ENCODE measurements around the gene FER.
"Not testable (repeated sequence)": the region's sequence is repeated elsewhere in the genome, so short reads cannot be mapped to it uniquely, and the experiment has no call there.

FER gene

GRCh38 chr5:108748401-108749127, 867 bp downstream of the FER start:
- DNase-seq = peak; percentile 79

- DNase-seq = no peak
Observed at GRCh38 chr5:108749128-108749861, 1.6 kb downstream of the FER start.

- DNase-seq = no peak
Observed at GRCh38 chr5:108753331-108753730, 5.6 kb downstream of the FER start.

- DNase-seq = no peak
Observed at GRCh38 chr5:108753877-108754276, 6.2 kb downstream of the FER start.

GRCh38 chr5:108760512-108760911, 12.8 kb downstream of the FER start:
- no peak for DNase-seq

- no peak for DNase-seq
Observed at GRCh38 chr5:108762660-108763059, 15.0 kb downstream of the FER start.

- no peak for DNase-seq
Observed at GRCh38 chr5:108763222-108763916, 15.7 kb downstream of the FER start.

- DNase-seq = no peak
Observed at GRCh38 chr5:108765647-108766046, 17.9 kb downstream of the FER start.

GRCh38 chr5:108766916-108767315, 19.2 kb downstream of the FER start:
- DNase-seq = not testable (repeated sequence)

GRCh38 chr5:108769352-108769751, 21.7 kb downstream of the FER start:
- DNase-seq = no peak

GRCh38 chr5:108772626-108773025, 24.9 kb downstream of the FER start:
- DNase-seq = no peak

- DNase-seq = no peak
Observed at GRCh38 chr5:108773330-108773729, 25.6 kb downstream of the FER start.

- DNase-seq = not testable (repeated sequence)
Observed at GRCh38 chr5:108774079-108774478, 26.4 kb downstream of the FER start.

- not testable (repeated sequence) for DNase-seq
Observed at GRCh38 chr5:108777582-108777981, 29.9 kb downstream of the FER start.

- DNase-seq = not testable (repeated sequence)
Observed at GRCh38 chr5:108784577-108784976, 36.9 kb downstream of the FER start.

GRCh38 chr5:108786806-108787483, 39.2 kb downstream of the FER start:
- DNase-seq = no peak

GRCh38 chr5:108788142-108788541, 40.4 kb downstream of the FER start:
- DNase-seq = no peak

- no peak for DNase-seq
Observed at GRCh38 chr5:108793207-108793606, 45.5 kb downstream of the FER start.

- not testable (repeated sequence) for DNase-seq
Observed at GRCh38 chr5:108794349-108794748, 46.7 kb downstream of the FER start.

- DNase-seq = no peak
Observed at GRCh38 chr5:108797396-108797795, 49.7 kb downstream of the FER start.

- DNase-seq = no peak
Observed at GRCh38 chr5:108797986-108798385, 50.3 kb downstream of the FER start.

GRCh38 chr5:108798513-108799265, 51.0 kb downstream of the FER start:
- no peak for DNase-seq

Data from NCI-H1417 treated with DMSO at 0.1 percent for 48 hours (cell line).